Measurements from ENCODE around the gene ALG14.

Gene ALG14, protein sequence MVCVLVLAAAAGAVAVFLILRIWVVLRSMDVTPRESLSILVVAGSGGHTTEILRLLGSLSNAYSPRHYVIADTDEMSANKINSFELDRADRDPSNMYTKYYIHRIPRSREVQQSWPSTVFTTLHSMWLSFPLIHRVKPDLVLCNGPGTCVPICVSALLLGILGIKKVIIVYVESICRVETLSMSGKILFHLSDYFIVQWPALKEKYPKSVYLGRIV

GRCh38 chr1:95072532-95073419 is at the start of gene ALG14:
Gene ALG14, minus strand, starts transcription at chr1:95072951. Its CDS starts 53 bp downstream, at chr1:95072898.
- peaks cover 13% of the 10 kb centered on the region for H3K4me1 Mint-ChIP-seq (ENCODE audit: low read depth)
- no peaks in the 10 kb centered on the region for H3K27me3 Mint-ChIP-seq (ENCODE audit: low read depth)
- peak within 1 kb of the TSS; percentile 96 for H3K27ac Mint-ChIP-seq
- no peaks in the 10 kb centered on the region for H3K9me3 Mint-ChIP-seq
- peak within 1 kb of the TSS; percentile 96 for H3K4me3 Mint-ChIP-seq
- no peaks in the 10 kb centered on the region for H3K36me3 Mint-ChIP-seq (ENCODE audit: low read depth)
- DNase-seq (ENCODE audit: low spot score), result peak; percentile 90

DNA sequence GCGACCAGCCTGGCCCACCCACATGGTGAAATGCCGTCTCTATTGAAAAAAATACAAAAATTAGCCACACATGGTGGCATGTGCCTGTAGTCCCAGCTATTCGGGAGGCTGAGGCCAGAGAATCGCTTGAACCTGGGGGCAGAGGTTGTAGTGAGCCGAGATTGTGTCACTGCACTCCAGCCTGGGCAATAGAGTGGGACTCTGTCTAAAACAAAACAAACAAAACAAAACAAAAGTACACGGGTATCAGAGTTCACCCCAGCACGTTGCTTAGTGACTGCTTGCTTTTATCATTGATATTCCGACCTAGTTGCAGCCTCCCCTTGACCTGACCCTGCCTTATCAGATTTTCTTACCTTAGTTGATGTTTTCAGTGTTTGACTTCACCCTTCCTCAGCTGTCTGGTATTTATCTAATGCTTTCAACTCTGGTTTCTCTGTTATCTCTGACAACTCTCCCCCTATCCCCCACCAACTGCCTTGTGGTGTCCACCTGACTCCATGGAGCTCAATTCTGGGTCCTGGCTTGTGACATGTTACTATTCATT is 49.5 kb upstream of the ALG14 start:
- no peak overlapping the region for H3K4me3 Mint-ChIP-seq
- no peak for DNase-seq (ENCODE audit: low spot score)
- no peaks in the 10 kb centered on the region for H3K36me3 Mint-ChIP-seq (ENCODE audit: low read depth)
- no peak overlapping the region for H3K27ac Mint-ChIP-seq
- peaks cover 40% of the 10 kb centered on the region for H3K27me3 Mint-ChIP-seq (ENCODE audit: low read depth)
- no peaks in the 10 kb centered on the region for H3K9me3 Mint-ChIP-seq
- H3K4me1 Mint-ChIP-seq (ENCODE audit: low read depth), result peaks cover 3% of the 10 kb centered on the region

- Mint-ChIP-seq H3K9me3 (no peaks in the 10 kb centered on the region), H3K27me3 (ENCODE audit: low read depth) (peaks cover 58% of the 10 kb centered on the region), H3K4me1 (ENCODE audit: low read depth) (peaks cover 7% of the 10 kb centered on the region), H3K36me3 (ENCODE audit: low read depth) (no peaks in the 10 kb centered on the region), H3K27ac (no peak overlapping the region), H3K4me3 (no peak overlapping the region)
- DNase-seq (ENCODE audit: low spot score), result no peak
Observed at GRCh38 chr1:95119273-95119672, 46.5 kb upstream of the ALG14 start.

- Mint-ChIP-seq H3K4me1 (ENCODE audit: low read depth) (peaks cover 7% of the 10 kb centered on the region), H3K27ac (no peak overlapping the region), H3K9me3 (no peaks in the 10 kb centered on the region), H3K36me3 (ENCODE audit: low read depth) (no peaks in the 10 kb centered on the region), H3K4me3 (peak overlapping the region; percentile 34), H3K27me3 (ENCODE audit: low read depth) (peaks cover 58% of the 10 kb centered on the region)
- no peak for DNase-seq (ENCODE audit: low spot score)
Observed at GRCh38 chr1:95118710-95119109, 46.0 kb upstream of the ALG14 start.

DNA sequence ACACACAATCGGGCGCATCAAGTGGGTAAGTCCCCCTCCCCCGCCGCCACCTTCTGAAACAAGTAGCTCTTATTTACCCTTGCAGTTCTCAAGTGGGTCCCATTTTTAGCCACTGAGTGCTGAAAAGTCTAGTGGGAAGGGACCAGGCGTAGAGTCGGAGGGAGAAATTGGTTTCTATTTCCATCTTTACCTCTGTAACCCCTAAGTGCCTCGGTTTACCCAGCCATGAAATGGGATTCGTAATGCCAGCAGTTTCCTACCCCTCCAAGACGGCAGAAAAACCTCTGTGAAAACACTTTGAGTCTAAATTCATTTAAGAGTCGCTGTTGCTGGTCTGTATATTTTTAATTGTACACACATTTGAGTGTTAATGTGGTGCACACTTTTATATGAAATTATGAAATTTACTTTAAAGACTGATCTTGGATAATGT is 45.3 kb upstream of the ALG14 start:
- Mint-ChIP-seq H3K27me3 (ENCODE audit: low read depth) (peaks cover 60% of the 10 kb centered on the region), H3K36me3 (ENCODE audit: low read depth) (no peaks in the 10 kb centered on the region), H3K4me3 (peak overlapping the region; percentile 73), H3K9me3 (no peaks in the 10 kb centered on the region), H3K27ac (no peak overlapping the region), H3K4me1 (ENCODE audit: low read depth) (peaks cover 7% of the 10 kb centered on the region)
- DNase-seq (ENCODE audit: low spot score), result no peak

GRCh38 chr1:95117207-95118066 is 44.7 kb upstream of the ALG14 start, which contains the start of gene TLCD4:
Gene TLCD4, plus strand, starts transcription at chr1:95117355. Its CDS starts 26,547 bp downstream, at chr1:95143902.
- DNase-seq (ENCODE audit: low spot score), result no peak
- H3K4me3 Mint-ChIP-seq, result peak within 1 kb of the TSS; percentile 78
- H3K27me3 Mint-ChIP-seq (ENCODE audit: low read depth), result peaks cover 59% of the 10 kb centered on the region
- H3K27ac Mint-ChIP-seq, result no peak within 1 kb of the TSS
- peaks cover 7% of the 10 kb centered on the region for H3K4me1 Mint-ChIP-seq (ENCODE audit: low read depth)
- no peaks in the 10 kb centered on the region for H3K36me3 Mint-ChIP-seq (ENCODE audit: low read depth)
- no peaks in the 10 kb centered on the region for H3K9me3 Mint-ChIP-seq

DNA sequence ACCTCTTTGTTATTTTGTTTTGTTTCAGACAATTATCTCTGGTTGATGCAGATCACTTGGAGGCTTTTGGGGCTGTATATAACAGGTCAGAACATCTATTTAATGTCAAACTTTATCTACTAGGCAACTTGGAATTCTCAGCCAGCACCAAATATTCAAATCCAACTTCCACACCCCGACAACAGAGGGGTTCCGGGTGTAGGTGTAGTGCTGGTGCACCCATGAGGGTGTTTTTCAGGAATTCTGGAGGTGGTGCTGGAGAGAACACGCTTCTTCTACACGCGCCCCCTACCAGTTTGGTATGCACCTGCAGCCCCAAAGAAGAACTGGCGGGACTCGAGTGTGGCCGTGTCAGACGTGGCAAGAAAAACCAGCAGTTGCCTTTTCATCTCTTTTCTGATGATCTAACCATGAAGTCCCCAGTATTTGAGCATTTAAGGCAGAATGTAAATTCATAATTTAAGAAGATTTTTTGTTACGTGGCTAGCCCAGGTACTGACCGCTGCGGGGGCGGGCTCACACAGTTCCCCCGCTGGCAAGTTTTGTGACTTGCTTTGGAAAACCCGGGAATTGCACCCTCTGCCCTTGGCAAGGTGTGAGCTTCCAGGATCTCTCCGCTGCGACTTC is 43.9 kb upstream of the ALG14 start:
- peak; percentile 6 for DNase-seq (ENCODE audit: low spot score)
- Mint-ChIP-seq H3K4me1 (ENCODE audit: low read depth) (peaks cover 7% of the 10 kb centered on the region), H3K4me3 (peak overlapping the region; percentile 78), H3K27ac (no peak overlapping the region), H3K36me3 (ENCODE audit: low read depth) (no peaks in the 10 kb centered on the region), H3K27me3 (ENCODE audit: low read depth) (peaks cover 63% of the 10 kb centered on the region), H3K9me3 (no peaks in the 10 kb centered on the region)

DNA sequence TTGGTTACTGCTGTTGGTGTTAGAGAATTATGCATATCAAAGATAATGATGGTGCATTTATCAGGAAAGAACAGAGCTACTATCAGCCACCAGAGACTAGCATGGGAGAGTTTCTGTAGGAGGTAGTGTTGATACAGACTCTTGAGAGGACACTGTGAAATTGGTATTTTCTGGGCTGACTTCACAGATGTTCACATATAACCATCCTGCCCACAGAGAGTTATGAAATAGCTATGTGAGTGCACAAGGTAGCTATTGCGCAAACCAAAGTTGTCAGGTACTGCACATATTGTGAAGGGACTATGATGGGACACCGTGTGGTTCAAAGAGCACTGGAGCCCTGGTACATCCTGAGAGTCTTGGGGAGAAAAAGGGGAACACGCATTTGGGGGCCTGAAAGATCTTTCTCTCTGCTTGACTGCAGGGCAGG is 43.0 kb upstream of the ALG14 start:
- Mint-ChIP-seq H3K36me3 (ENCODE audit: low read depth) (no peaks in the 10 kb centered on the region), H3K4me1 (ENCODE audit: low read depth) (peaks cover 7% of the 10 kb centered on the region), H3K27me3 (ENCODE audit: low read depth) (peaks cover 62% of the 10 kb centered on the region), H3K4me3 (no peak overlapping the region), H3K27ac (no peak overlapping the region), H3K9me3 (no peaks in the 10 kb centered on the region)
- no peak for DNase-seq (ENCODE audit: low spot score)

GRCh38 chr1:95113684-95114083 is 40.9 kb upstream of the ALG14 start:
- no peaks in the 10 kb centered on the region for H3K36me3 Mint-ChIP-seq (ENCODE audit: low read depth)
- no peaks in the 10 kb centered on the region for H3K9me3 Mint-ChIP-seq
- no peak overlapping the region for H3K27ac Mint-ChIP-seq
- no peak for DNase-seq (ENCODE audit: low spot score)
- peaks cover 43% of the 10 kb centered on the region for H3K27me3 Mint-ChIP-seq (ENCODE audit: low read depth)
- peaks cover 7% of the 10 kb centered on the region for H3K4me1 Mint-ChIP-seq (ENCODE audit: low read depth)
- no peak overlapping the region for H3K4me3 Mint-ChIP-seq

- Mint-ChIP-seq H3K9me3 (no peaks in the 10 kb centered on the region), H3K36me3 (ENCODE audit: low read depth) (no peaks in the 10 kb centered on the region), H3K4me3 (no peak overlapping the region), H3K27me3 (ENCODE audit: low read depth) (peaks cover 27% of the 10 kb centered on the region), H3K27ac (no peak overlapping the region), H3K4me1 (ENCODE audit: low read depth) (no peaks in the 10 kb centered on the region)
- DNase-seq (ENCODE audit: low spot score), result no peak
Observed at GRCh38 chr1:95111014-95111413, 38.3 kb upstream of the ALG14 start.

- Mint-ChIP-seq H3K9me3 (no peaks in the 10 kb centered on the region), H3K27me3 (ENCODE audit: low read depth) (peaks cover 17% of the 10 kb centered on the region), H3K4me1 (ENCODE audit: low read depth) (no peaks in the 10 kb centered on the region), H3K4me3 (no peak overlapping the region), H3K36me3 (ENCODE audit: low read depth) (no peaks in the 10 kb centered on the region), H3K27ac (no peak overlapping the region)
- no peak for DNase-seq (ENCODE audit: low spot score)
Observed at GRCh38 chr1:95108792-95109191, 36.0 kb upstream of the ALG14 start.

DNA sequence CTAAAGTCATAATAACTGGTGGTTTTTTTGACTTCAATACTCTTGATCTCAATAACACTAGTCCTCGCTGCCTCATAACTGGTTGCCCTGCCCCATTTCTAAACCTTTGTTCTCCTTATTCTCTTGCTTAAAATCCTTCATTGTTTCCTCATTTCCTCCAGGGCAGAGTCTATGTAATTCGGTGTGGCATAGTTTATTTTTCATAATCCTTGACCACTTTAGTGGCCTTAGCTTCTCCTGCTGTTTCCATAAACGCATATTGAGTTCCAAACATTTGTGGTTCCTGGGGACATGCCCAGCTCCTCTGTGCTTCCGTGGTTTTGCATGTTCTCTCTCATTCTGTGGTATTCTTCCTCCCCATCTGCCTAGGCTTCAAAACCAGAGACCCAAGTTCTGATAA is 25.4 kb upstream of the ALG14 start:
- no peaks in the 10 kb centered on the region for H3K4me1 Mint-ChIP-seq (ENCODE audit: low read depth)
- H3K4me3 Mint-ChIP-seq, result no peak overlapping the region
- DNase-seq (ENCODE audit: low spot score), result no peak
- H3K27ac Mint-ChIP-seq, result no peak overlapping the region
- H3K9me3 Mint-ChIP-seq, result no peaks in the 10 kb centered on the region
- no peaks in the 10 kb centered on the region for H3K36me3 Mint-ChIP-seq (ENCODE audit: low read depth)
- H3K27me3 Mint-ChIP-seq (ENCODE audit: low read depth), result no peaks in the 10 kb centered on the region

GRCh38 chr1:95097426-95097825 is 24.7 kb upstream of the ALG14 start:
- DNase-seq (ENCODE audit: low spot score), result no peak
- H3K9me3 Mint-ChIP-seq, result no peaks in the 10 kb centered on the region
- H3K4me1 Mint-ChIP-seq (ENCODE audit: low read depth), result no peaks in the 10 kb centered on the region
- H3K27ac Mint-ChIP-seq, result no peak overlapping the region
- H3K4me3 Mint-ChIP-seq, result no peak overlapping the region
- H3K36me3 Mint-ChIP-seq (ENCODE audit: low read depth), result no peaks in the 10 kb centered on the region
- no peaks in the 10 kb centered on the region for H3K27me3 Mint-ChIP-seq (ENCODE audit: low read depth)

Measured in T-helper 2 cell treated with Interferon-gamma antibody and Interleukin-4, amounts not matched to agents 5 μg/mL and 100 μg/mL, for 36 hours (primary cell).